NT2/D1 (cell line): Measurements from ENCODE around the gene ERC2.

Experiments used
- SUZ12 ChIP-seq: IDR thresholded peaks from 2 replicates; pipeline ENCODE4 v1.6.1; 2011; ENCODE audit not compliant: insufficient read length, insufficient read depth; ENCODE audit errors: extremely low read depth
- ZNF274 ChIP-seq: IDR thresholded peaks from 2 replicates; pipeline ENCODE4 v1.6.1; 2011; ENCODE audit warnings: mild to moderate bottlenecking, low read depth, low read length

- no peak for TF ChIP-seq ZNF274
- no peak for TF ChIP-seq SUZ12
These were observed 46.0 kb downstream of the ERC2 start for GRCh38 chr3:56422316-56422715.
